ENCODE results near the gene LRBA. TPM values are rescaled to one million over a fixed set of nuclear protein-coding genes. Genes with fewer than 3 reads are reported as not detected.
A peak's percentile ranks its signal among the peaks of the same experiment; 100 is the strongest.

LRBA gene
- total and polyA plus RNA-seq, 2 donors (not counting 1 experiment from before 2014, with no cell fraction given): 16.4 to 36.7 TPM

GRCh38 chr4:150219841-150220240 is 795.2 kb downstream of the LRBA start:
- peaks cover 3% of the 10 kb centered on the region for H3K4me1 ChIP-seq (ENCODE audit: control insufficient read depth, extremely low read depth, insufficient read depth, low read length)
- TF ChIP-seq EZH2 (IDR thresholded peaks at IDR 0.05; ENCODE audit: low read length, missing control alignments): no peak
- no peak for TF ChIP-seq CTCF (conservative IDR thresholded peaks at IDR 0.05 in 1 of 2, IDR thresholded peaks at IDR 0.05 in 1 of 2; ENCODE audit: low read depth in 1 of 2, low read length in 2 of 2)
- H3K4me2 ChIP-seq (ENCODE audit: extremely low read depth, insufficient read depth, low read length): no peak overlapping the region
- peak in 1 of 2 donors; percentile 82 for DNase-seq (ENCODE audit: low read depth in 2 of 2)
- H3K27me3 ChIP-seq (ENCODE audit: control insufficient read depth, insufficient read depth, low read length): no peaks in the 10 kb centered on the region
- no peaks in the 10 kb centered on the region for H3K36me3 ChIP-seq (ENCODE audit: control insufficient read depth, insufficient read depth, low read length)
- H3K9ac ChIP-seq (ENCODE audit: insufficient read depth, low read length): no peak overlapping the region
- no peaks in the 10 kb centered on the region for H4K20me1 ChIP-seq (ENCODE audit: control insufficient read depth, extremely low read depth, insufficient read depth, low read length)
- no peak overlapping the region for H3K4me3 ChIP-seq (replicated peaks in 1 of 4; ENCODE audit: control extremely low read depth in 1 of 4, insufficient read depth in 1 of 4, low read depth in 3 of 4, low read length in 4 of 4)
- no peak overlapping the region for H3K27ac ChIP-seq (ENCODE audit: insufficient read depth, low read length)
- H3K9me3 ChIP-seq (ENCODE audit: control insufficient read depth, insufficient read depth, low read depth, low read length): no peaks in the 10 kb centered on the region
- H3K79me2 ChIP-seq (ENCODE audit: control insufficient read depth, insufficient read depth, low read length): no peaks in the 10 kb centered on the region
- H2AFZ ChIP-seq (ENCODE audit: low read length): no peak overlapping the region

- Histone ChIP-seq H3K79me2 (ENCODE audit: control insufficient read depth, insufficient read depth, low read length) (no peaks in the 10 kb centered on the region), H3K9ac (ENCODE audit: insufficient read depth, low read length) (no peak overlapping the region), H3K4me2 (ENCODE audit: extremely low read depth, insufficient read depth, low read length) (no peak overlapping the region), H3K36me3 (ENCODE audit: control insufficient read depth, insufficient read depth, low read length) (no peaks in the 10 kb centered on the region), H4K20me1 (ENCODE audit: control insufficient read depth, extremely low read depth, insufficient read depth, low read length) (no peaks in the 10 kb centered on the region), H2AFZ (ENCODE audit: low read length) (no peak overlapping the region), H3K4me1 (ENCODE audit: control insufficient read depth, extremely low read depth, insufficient read depth, low read length) (no peaks in the 10 kb centered on the region), H3K27ac (ENCODE audit: insufficient read depth, low read length) (no peak overlapping the region), H3K4me3 (replicated peaks in 1 of 4; ENCODE audit: control extremely low read depth in 1 of 4, insufficient read depth in 1 of 4, low read depth in 3 of 4, low read length in 4 of 4) (no peak overlapping the region), H3K27me3 (ENCODE audit: control insufficient read depth, insufficient read depth, low read length) (no peaks in the 10 kb centered on the region), H3K9me3 (ENCODE audit: control insufficient read depth, insufficient read depth, low read depth, low read length) (no peaks in the 10 kb centered on the region)
- TF ChIP-seq EZH2 (IDR thresholded peaks at IDR 0.05; ENCODE audit: low read length, missing control alignments) (no peak), CTCF (conservative IDR thresholded peaks at IDR 0.05 in 1 of 2, IDR thresholded peaks at IDR 0.05 in 1 of 2; ENCODE audit: low read depth in 1 of 2, low read length in 2 of 2) (no peak)
- DNase-seq (ENCODE audit: low read depth in 2 of 2): no peak
These were observed 796.6 kb downstream of the LRBA start for GRCh38 chr4:150218447-150218846.

GRCh38 chr4:150217808-150218207 is 797.3 kb downstream of the LRBA start:
- DNase-seq (ENCODE audit: low read depth in 2 of 2): no peak
- TF ChIP-seq CTCF (conservative IDR thresholded peaks at IDR 0.05 in 1 of 2, IDR thresholded peaks at IDR 0.05 in 1 of 2; ENCODE audit: low read depth in 1 of 2, low read length in 2 of 2): no peak
- no peak for TF ChIP-seq EZH2 (IDR thresholded peaks at IDR 0.05; ENCODE audit: low read length, missing control alignments)
- Histone ChIP-seq H3K27me3 (ENCODE audit: control insufficient read depth, insufficient read depth, low read length) (no peaks in the 10 kb centered on the region), H3K4me2 (ENCODE audit: extremely low read depth, insufficient read depth, low read length) (no peak overlapping the region), H3K4me1 (ENCODE audit: control insufficient read depth, extremely low read depth, insufficient read depth, low read length) (no peaks in the 10 kb centered on the region), H3K36me3 (ENCODE audit: control insufficient read depth, insufficient read depth, low read length) (no peaks in the 10 kb centered on the region), H3K27ac (ENCODE audit: insufficient read depth, low read length) (no peak overlapping the region), H3K4me3 (replicated peaks in 1 of 4; ENCODE audit: control extremely low read depth in 1 of 4, insufficient read depth in 1 of 4, low read depth in 3 of 4, low read length in 4 of 4) (no peak overlapping the region), H2AFZ (ENCODE audit: low read length) (no peak overlapping the region), H4K20me1 (ENCODE audit: control insufficient read depth, extremely low read depth, insufficient read depth, low read length) (no peaks in the 10 kb centered on the region), H3K9ac (ENCODE audit: insufficient read depth, low read length) (no peak overlapping the region), H3K9me3 (ENCODE audit: control insufficient read depth, insufficient read depth, low read depth, low read length) (no peaks in the 10 kb centered on the region), H3K79me2 (ENCODE audit: control insufficient read depth, insufficient read depth, low read length) (no peaks in the 10 kb centered on the region)

Data from fibroblast of lung (primary cell).